Endothelial cell of umbilical vein (primary cell): ENCODE data around the gene RAB20.

ENCODE experiments used
- EZH2 ChIP-seq: IDR thresholded peaks from 2 replicates; pipeline ENCODE4 v1.6.1; 2012; ENCODE audit warnings: borderline replicate concordance, low read depth, mild to moderate bottlenecking, moderate library complexity, low read length, inconsistent platforms; ENCODE audit not compliant: severe bottlenecking
- FOS ChIP-seq: IDR thresholded peaks from 2 replicates; pipeline ENCODE4 v1.6.1; 2011; ENCODE audit warnings: mild to moderate bottlenecking, low read length, moderate library complexity, borderline replicate concordance; ENCODE audit not compliant: insufficient read depth
- POLR2A ChIP-seq: IDR thresholded peaks from 2 replicates; pipeline ENCODE4 v1.6.1; 2012; ENCODE audit warnings: low read depth, mild to moderate bottlenecking, control low read depth, low read length
- POLR2AphosphoS5 ChIP-seq: IDR thresholded peaks from 2 replicates; pipeline ENCODE4 v1.6.1; 2012; ENCODE audit warnings: low read depth, mild to moderate bottlenecking, control low read depth, low read length, moderate library complexity; ENCODE audit not compliant: insufficient read depth
- TF ChIP-seq, protein P1 (sequence below), 2 donors: IDR thresholded peaks; 1 replicate in 1 of 2; 2 replicates in 1 of 2; pipeline ENCODE4 v1.5.1; 2011; ENCODE audit warnings: low read length in 2 of 2, mild to moderate bottlenecking in 2 of 2, moderate library complexity in 2 of 2, control low read depth in 1 of 2, inconsistent platforms in 1 of 2, low read depth in 1 of 2; ENCODE audit not compliant: insufficient read depth in 1 of 2; ENCODE audit errors: extremely low read depth in 1 of 2

DNA sequence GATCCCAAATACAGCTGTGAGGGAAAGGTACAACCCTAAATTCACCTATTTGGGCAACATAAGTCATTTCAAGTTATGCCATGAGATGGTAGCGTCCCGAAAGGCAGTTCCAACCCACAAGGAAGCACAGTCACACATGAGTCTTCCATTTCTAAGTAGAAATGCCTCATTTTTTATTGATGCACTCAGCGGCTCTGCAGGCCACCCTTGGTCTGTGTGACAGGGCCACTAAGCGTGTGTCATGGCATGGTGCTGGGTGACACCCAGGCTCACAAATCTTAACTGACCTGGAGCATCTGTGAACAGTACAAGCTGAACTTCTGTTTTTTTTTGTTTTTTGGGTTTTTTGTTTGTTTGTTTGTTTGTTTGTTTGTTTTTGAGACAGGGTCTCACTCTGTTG lies 15.1 kb downstream of the RAB20 start:
- TF ChIP-seq, protein P1, sequence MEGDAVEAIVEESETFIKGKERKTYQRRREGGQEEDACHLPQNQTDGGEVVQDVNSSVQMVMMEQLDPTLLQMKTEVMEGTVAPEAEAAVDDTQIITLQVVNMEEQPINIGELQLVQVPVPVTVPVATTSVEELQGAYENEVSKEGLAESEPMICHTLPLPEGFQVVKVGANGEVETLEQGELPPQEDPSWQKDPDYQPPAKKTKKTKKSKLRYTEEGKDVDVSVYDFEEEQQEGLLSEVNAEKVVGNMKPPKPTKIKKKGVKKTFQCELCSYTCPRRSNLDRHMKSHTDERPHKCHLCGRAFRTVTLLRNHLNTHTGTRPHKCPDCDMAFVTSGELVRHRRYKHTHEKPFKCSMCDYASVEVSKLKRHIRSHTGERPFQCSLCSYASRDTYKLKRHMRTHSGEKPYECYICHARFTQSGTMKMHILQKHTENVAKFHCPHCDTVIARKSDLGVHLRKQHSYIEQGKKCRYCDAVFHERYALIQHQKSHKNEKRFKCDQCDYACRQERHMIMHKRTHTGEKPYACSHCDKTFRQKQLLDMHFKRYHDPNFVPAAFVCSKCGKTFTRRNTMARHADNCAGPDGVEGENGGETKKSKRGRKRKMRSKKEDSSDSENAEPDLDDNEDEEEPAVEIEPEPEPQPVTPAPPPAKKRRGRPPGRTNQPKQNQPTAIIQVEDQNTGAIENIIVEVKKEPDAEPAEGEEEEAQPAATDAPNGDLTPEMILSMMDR (IDR thresholded peaks at IDR 0.05; ENCODE audit: extremely low read depth in 1 of 2, insufficient read depth in 1 of 2, low read depth in 1 of 2, low read length in 2 of 2): no peak
- TF ChIP-seq POLR2AphosphoS5: no peak
- no peak for TF ChIP-seq EZH2
- TF ChIP-seq POLR2A: no peak
- TF ChIP-seq FOS: no peak
